ENCODE results near the gene FBXO21. TPM values are rescaled to one million over a fixed set of nuclear protein-coding genes. Genes with fewer than 3 reads are reported as not detected.

FBXO21 gene
- total RNA-seq, 1 donor from 2014 or later = 69.3 TPM

DNA sequence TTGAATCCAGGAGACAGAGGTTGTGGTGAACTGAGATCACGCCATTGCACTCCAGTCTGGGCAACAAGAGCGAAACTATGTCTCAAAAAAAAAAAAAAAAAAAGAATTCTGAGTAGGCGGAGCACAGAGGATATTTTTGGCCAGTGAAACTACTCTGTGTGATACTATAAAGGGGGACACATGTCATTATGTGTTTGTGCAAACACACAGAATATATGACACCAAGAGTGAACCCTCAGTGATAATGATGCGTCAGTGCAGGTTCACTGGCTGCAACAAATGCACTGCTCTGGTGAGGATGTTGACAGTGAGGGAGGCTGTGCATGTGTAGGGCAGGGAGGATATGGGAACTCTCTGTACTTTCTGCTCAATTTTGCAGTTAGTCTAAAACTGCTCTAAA, 24.2 kb downstream of the FBXO21 start:
- H3K9me3 ChIP-seq (ENCODE audit: low read depth) = no peaks in the 10 kb centered on the region
- Mint-ChIP-seq H3K36me3 (peaks cover 42% of the 10 kb centered on the region), H3K27ac (no peak overlapping the region), H3K4me3 (no peak overlapping the region), H3K9me3 (no peaks in the 10 kb centered on the region), H3K4me1 (no peaks in the 10 kb centered on the region), H3K27me3 (ENCODE audit: insufficient read depth, low read depth) (peaks cover 4% of the 10 kb centered on the region)
- no peak overlapping the region for H2AFZ ChIP-seq (replicated peaks)
- DNase-seq (ENCODE audit: low spot score) = no peak
- H3K27me3 ChIP-seq = no peaks in the 10 kb centered on the region
- H3K4me3 ChIP-seq = no peak overlapping the region
- no peak overlapping the region for H3K4me2 ChIP-seq
- H3K79me2 ChIP-seq (ENCODE audit: low read depth) = peaks cover 9% of the 10 kb centered on the region
- H4K20me1 ChIP-seq (ENCODE audit: low read depth) = peaks cover 17% of the 10 kb centered on the region
- TF ChIP-seq EZH2 (IDR thresholded peaks at IDR 0.05) (no peak), EZH2phosphoT487 (IDR thresholded peaks at IDR 0.05) (no peak)
- TF ChIP-seq, protein P1, sequence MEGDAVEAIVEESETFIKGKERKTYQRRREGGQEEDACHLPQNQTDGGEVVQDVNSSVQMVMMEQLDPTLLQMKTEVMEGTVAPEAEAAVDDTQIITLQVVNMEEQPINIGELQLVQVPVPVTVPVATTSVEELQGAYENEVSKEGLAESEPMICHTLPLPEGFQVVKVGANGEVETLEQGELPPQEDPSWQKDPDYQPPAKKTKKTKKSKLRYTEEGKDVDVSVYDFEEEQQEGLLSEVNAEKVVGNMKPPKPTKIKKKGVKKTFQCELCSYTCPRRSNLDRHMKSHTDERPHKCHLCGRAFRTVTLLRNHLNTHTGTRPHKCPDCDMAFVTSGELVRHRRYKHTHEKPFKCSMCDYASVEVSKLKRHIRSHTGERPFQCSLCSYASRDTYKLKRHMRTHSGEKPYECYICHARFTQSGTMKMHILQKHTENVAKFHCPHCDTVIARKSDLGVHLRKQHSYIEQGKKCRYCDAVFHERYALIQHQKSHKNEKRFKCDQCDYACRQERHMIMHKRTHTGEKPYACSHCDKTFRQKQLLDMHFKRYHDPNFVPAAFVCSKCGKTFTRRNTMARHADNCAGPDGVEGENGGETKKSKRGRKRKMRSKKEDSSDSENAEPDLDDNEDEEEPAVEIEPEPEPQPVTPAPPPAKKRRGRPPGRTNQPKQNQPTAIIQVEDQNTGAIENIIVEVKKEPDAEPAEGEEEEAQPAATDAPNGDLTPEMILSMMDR (IDR thresholded peaks at IDR 0.05) = no peak
- H3K4me1 ChIP-seq = no peaks in the 10 kb centered on the region
- no peak overlapping the region for H3K27ac ChIP-seq
- no peaks in the 10 kb centered on the region for H3F3A ChIP-seq (ENCODE audit: low read depth)
- peaks cover 36% of the 10 kb centered on the region for H3K36me3 ChIP-seq
- no peak overlapping the region for H3K9ac ChIP-seq

DNA sequence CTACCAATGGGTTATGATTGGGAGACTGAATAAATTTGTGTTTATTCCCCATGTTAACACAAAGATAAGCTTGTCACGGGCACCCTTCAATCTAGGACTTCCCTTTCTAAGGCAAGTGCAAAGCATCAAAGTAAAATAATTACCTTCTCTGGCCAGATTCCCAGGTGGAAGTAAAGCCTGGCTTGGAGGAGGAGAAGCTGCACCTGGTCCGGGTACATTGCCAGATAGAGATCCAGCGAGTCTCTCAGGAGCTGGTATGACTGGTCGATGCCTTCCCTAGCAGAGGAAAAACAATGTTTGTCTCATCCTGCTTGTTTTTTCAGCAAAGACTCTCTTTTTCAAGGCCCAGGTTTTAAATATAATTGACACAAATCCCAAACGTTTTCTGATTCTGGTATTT, 24.9 kb downstream of the FBXO21 start:
- no peak overlapping the region for H3K4me3 ChIP-seq
- no peak overlapping the region for H3K27ac ChIP-seq
- TF ChIP-seq EZH2phosphoT487 (IDR thresholded peaks at IDR 0.05) (no peak), EZH2 (IDR thresholded peaks at IDR 0.05) (no peak)
- TF ChIP-seq, protein P1 (IDR thresholded peaks at IDR 0.05) = no peak
- no peaks in the 10 kb centered on the region for H3K9me3 Mint-ChIP-seq
- H3K27me3 ChIP-seq = no peaks in the 10 kb centered on the region
- H3K9ac ChIP-seq = no peak overlapping the region
- H3K36me3 Mint-ChIP-seq = peaks cover 42% of the 10 kb centered on the region
- H3K79me2 ChIP-seq (ENCODE audit: low read depth) = peaks cover 3% of the 10 kb centered on the region
- no peaks in the 10 kb centered on the region for H3K4me1 ChIP-seq
- H3K36me3 ChIP-seq = peaks cover 29% of the 10 kb centered on the region
- H3K4me2 ChIP-seq = no peak overlapping the region
- peaks cover 6% of the 10 kb centered on the region for H3K27me3 Mint-ChIP-seq (ENCODE audit: insufficient read depth, low read depth)
- H3K4me1 Mint-ChIP-seq = no peaks in the 10 kb centered on the region
- no peak overlapping the region for H3K27ac Mint-ChIP-seq
- no peak overlapping the region for H3K4me3 Mint-ChIP-seq
- H3K9me3 ChIP-seq (ENCODE audit: low read depth) = no peaks in the 10 kb centered on the region
- no peak overlapping the region for H2AFZ ChIP-seq (replicated peaks)
- DNase-seq (ENCODE audit: low spot score) = no peak
- H3F3A ChIP-seq (ENCODE audit: low read depth) = no peaks in the 10 kb centered on the region
- H4K20me1 ChIP-seq (ENCODE audit: low read depth) = peaks cover 17% of the 10 kb centered on the region

DNA sequence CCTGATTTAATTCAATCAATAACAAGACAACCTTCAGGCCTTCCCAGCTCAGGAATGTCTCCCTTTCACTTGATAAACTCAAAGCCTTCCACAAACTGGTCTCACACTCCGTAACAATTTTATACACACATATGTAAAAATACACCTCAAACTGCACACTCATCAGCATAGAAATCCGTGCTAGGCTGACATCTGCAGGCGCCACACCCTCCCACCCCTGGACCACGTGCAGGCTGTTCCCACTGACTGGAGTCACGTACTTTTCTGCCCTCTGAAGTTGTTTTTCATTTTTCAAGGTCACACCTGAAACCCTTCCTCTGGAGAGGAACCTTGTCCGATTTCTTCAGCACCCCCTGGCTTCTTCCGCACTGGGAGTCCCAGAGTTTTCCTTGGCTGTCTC, 27.6 kb downstream of the FBXO21 start:
- H3K4me2 ChIP-seq = no peak overlapping the region
- H3K4me3 ChIP-seq = no peak overlapping the region
- Mint-ChIP-seq H3K9me3 (no peaks in the 10 kb centered on the region), H3K4me3 (no peak overlapping the region), H3K27me3 (ENCODE audit: insufficient read depth, low read depth) (peaks cover 6% of the 10 kb centered on the region), H3K4me1 (peaks cover 10% of the 10 kb centered on the region), H3K27ac (no peak overlapping the region), H3K36me3 (peaks cover 41% of the 10 kb centered on the region)
- peaks cover 3% of the 10 kb centered on the region for H3F3A ChIP-seq (ENCODE audit: low read depth)
- H2AFZ ChIP-seq (replicated peaks) = no peak overlapping the region
- H3K36me3 ChIP-seq = peaks cover 11% of the 10 kb centered on the region
- peaks cover 10% of the 10 kb centered on the region for H4K20me1 ChIP-seq (ENCODE audit: low read depth)
- no peak overlapping the region for H3K27ac ChIP-seq
- no peaks in the 10 kb centered on the region for H3K9me3 ChIP-seq (ENCODE audit: low read depth)
- TF ChIP-seq EZH2 (IDR thresholded peaks at IDR 0.05) (no peak), EZH2phosphoT487 (IDR thresholded peaks at IDR 0.05) (no peak)
- TF ChIP-seq, protein P1 (IDR thresholded peaks at IDR 0.05) = no peak
- H3K27me3 ChIP-seq = no peaks in the 10 kb centered on the region
- no peak for DNase-seq (ENCODE audit: low spot score)
- H3K4me1 ChIP-seq = no peaks in the 10 kb centered on the region
- H3K9ac ChIP-seq = no peak overlapping the region
- H3K79me2 ChIP-seq (ENCODE audit: low read depth) = no peaks in the 10 kb centered on the region

Data from neural progenitor cell (in vitro differentiated cells).